GM13976 (cell line): ENCODE results near the gene VTI1A.
"Not testable (repeated sequence)": the region's sequence is repeated elsewhere in the genome, so short reads cannot be mapped to it uniquely, and the experiment has no call there.

Source experiments
- DNase-seq: peaks from one replicate; pipeline ENCODE4 v3.0.0; 2012; ENCODE audit warnings: low spot score
- CTCF ChIP-seq: IDR thresholded peaks from 2 replicates; pipeline ENCODE4 v1.5.1; 2012; ENCODE audit warnings: borderline replicate concordance, mild to moderate bottlenecking; ENCODE audit not compliant: insufficient read depth; ENCODE audit errors: extremely low read depth, missing control alignments, control extremely low read depth
- in situ Hi-C: fragments of 300-500 bp; cut with MboI; formaldehyde crosslinking; loops from one replicate; pipeline ENCODE4 v1.12.0; 2022; ENCODE audit warnings: low sequenced_read_pairs, mixed read lengths, inconsistent platforms; ENCODE audit not compliant: unreplicated experiment

The VTI1A gene

GRCh38 chr10:112536663-112537062, 89.6 kb downstream of the VTI1A start:
- TF ChIP-seq CTCF = no peak
- DNase-seq = no peak
- in situ Hi-C loops = no loop called here

DNA sequence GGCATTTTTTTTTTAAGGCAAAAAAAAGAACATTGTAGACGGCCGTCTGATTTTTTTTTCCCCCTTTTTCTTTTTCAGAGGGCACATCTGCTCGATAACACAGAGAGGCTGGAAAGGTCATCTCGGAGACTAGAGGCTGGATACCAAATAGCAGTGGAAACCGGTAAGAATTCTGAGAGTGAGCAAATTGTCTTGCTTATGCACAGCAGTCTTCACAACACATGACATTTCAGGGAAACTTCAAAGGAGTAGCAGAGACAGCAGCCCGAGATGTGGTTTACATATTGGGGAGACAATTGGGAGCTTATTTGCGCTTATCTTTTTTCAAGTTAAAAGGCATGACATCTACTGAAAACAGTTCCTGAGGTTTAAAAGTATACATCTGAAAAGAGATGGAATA, 91.2 kb downstream of the VTI1A start:
- DNase-seq = no peak
- in situ Hi-C loops = no loop called here
- TF ChIP-seq CTCF = no peak

DNA sequence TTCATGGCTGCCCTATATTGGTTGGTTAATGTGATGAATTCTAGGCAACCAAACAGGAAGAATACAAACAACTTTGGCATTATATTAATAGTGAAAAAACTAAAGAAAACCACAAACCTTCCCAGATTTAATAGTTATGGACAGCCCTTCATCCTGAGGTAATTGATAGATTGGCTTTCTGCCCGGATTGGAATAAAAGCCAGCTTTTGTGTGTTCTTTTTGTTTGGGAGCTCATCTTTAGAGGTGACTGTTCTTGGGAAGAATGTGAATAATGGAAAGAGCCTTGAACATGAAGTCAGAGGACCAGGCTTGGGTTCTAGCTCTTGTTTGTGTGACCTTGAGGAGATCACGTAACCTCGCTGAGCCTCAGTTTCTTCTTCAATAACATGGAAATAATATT, 92.3 kb downstream of the VTI1A start:
- in situ Hi-C loops = no loop called here
- DNase-seq = no peak
- no peak for TF ChIP-seq CTCF

DNA sequence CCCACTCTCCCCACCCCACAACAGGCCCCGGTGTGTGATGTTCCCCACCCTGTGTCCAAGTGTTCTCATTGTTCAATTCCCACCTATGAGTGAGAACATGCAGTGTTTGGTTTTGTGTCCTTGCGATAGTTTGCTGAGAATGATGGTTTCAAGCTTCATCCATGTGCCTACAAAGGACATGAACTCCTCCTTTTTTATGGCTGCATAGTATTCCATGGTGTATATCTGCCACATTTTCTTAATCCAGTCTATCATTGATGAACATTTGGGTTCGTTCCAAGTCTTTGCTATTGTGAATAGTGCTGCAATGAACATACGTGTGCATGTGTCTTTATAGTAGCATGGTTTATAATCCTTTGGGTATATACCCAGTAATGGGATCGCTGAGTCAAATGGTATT, 95.8 kb downstream of the VTI1A start:
- in situ Hi-C loops, DNase-seq: not testable (repeated sequence)

- in situ Hi-C loops = no loop called here
- DNase-seq = peak; percentile 28
- TF ChIP-seq CTCF = no peak
Observed at GRCh38 chr10:112546474-112546873, 99.5 kb downstream of the VTI1A start.

DNA sequence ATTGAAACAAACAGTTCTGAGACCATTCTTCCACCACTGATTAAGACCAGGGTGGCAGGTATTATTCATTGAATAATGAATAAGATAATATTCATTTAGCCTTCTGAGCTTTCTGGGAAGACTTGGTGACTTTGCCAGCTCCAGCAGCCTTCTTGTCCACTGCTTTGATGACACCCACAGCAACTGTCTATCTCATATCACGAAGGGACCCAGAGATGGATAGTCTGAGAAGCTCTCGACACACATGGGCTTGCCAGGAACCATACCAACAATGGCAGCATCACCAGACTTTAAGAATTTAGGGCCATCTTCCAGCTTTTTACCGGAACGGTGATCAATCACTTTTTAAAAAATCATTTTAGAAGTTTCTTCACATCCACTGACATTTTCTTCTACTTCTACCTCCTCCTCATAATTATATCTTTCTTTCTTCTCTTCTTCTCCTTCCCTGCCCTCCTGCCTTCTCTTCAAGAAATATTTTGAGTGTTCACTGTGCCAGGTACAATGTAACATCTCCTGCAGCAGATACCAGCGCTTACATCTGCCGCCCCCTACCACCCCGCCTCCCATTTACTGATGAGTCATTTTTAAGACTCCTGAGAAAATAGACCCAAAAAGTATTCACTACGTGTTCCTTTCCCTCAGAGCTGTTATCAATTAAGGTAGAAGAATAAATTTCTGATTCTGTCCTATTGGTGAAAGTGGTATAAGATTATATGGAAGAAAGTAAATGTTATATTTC, 101.7 kb downstream of the VTI1A start:
- DNase-seq = no peak
- in situ Hi-C loops = no loop called here
- TF ChIP-seq CTCF = no peak

DNA sequence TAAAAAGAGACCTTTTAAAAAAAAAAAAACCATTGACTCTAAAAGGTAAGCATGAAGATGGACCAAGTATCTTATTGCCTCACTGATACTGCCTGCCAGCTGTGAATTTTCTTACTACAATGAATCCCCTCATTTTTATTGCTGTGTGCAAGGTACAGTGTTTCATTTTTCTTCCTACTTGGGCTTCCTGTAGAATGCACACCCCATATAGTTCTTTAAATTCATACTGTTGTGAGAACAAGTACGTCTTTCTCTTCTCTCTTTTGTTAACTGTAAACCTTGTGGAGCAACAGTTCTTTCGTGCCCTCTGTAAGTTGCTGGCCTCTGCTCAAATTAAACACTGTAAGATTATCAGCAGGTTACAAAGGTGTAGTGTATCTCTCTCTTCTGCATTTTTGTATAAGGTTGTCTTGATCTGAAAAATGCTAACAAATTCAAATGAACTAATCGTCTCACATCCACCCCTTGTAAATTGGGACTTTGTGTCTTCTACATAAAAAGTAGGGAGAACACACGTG, 105.6 kb downstream of the VTI1A start:
- DNase-seq = no peak
- in situ Hi-C loops = no loop called here
- no peak for TF ChIP-seq CTCF
